Transverse colon (tissue), 4 donors: ENCODE data around the gene CTAGE1. TPM values are rescaled to one million over a fixed set of nuclear protein-coding genes. Genes with fewer than 3 reads are reported as not detected.

Experiments used
- DNase-seq: peaks from one replicate; pipeline ENCODE4 v3.0.0-alpha.2; 2019
- H3K27ac ChIP-seq, 4 donors: fragments of 200-600 bp; sonication (generic); 2 replicates each; pipeline ENCODE4 v1.5.1; 2016 to 2018; ENCODE audit warnings: inconsistent platforms in 4 of 4
- H3K27me3 ChIP-seq: fragments of 200-600 bp; sonication (generic); 2 replicates; pipeline ENCODE4 v1.5.1; 2017; ENCODE audit warnings: inconsistent platforms
- H3K36me3 ChIP-seq, 4 donors: fragments of 200-600 bp; sonication (generic); 2 replicates each; pipeline ENCODE4 v1.5.1; 2017 to 2019; ENCODE audit warnings: inconsistent platforms in 4 of 4
- H3K4me1 ChIP-seq, 4 donors: fragments of 200-600 bp; sonication (generic); 2 replicates each; pipeline ENCODE4 v1.5.1; 2017 to 2020; ENCODE audit warnings: inconsistent platforms in 4 of 4
- H3K4me3 ChIP-seq, 4 donors: fragments of 200-600 bp; sonication (generic); 1 replicate in 1 of 4; 2 replicates in 3 of 4; pipeline versions ENCODE4 v1.5.1 to v1.6.1; 2017 to 2019; ENCODE audit warnings: inconsistent platforms in 4 of 4
- H3K9me3 ChIP-seq, 2 donors: fragments of 200-600 bp; sonication (generic); 2 replicates each; pipeline ENCODE4 v1.5.1; 2017 to 2019; ENCODE audit warnings: inconsistent platforms in 2 of 2
- EP300 ChIP-seq: sonication (generic); formaldehyde crosslinking; IDR thresholded peaks from one replicate; pipeline ENCODE4 v1.6.1; 2017; ENCODE audit warnings: antibody characterized with exemption, low read depth
- POLR2A ChIP-seq: fragments of 450-650 bp; IDR thresholded peaks from one replicate; pipeline ENCODE4 v1.6.1; 2016; ENCODE audit warnings: antibody characterized with exemption, mild to moderate bottlenecking, moderate library complexity
- POLR2AphosphoS5 ChIP-seq, 3 donors: sonication (generic); formaldehyde crosslinking; IDR thresholded peaks; one replicate each; pipeline ENCODE4 v1.6.1; 2016; ENCODE audit warnings: antibody characterized with exemption in 3 of 3
- WGBS, 2 donors: methylation state at CpG; one replicate each; pipeline ENCODE4 v1.1.5; 2018; ENCODE audit warnings: low coverage in 1 of 2; 5-methylcytosine and 5-hydroxymethylcytosine counted together
- in situ Hi-C, 4 donors: fragments of 200-750 bp; cut with MboI; loops; one replicate each; pipeline versions ENCODE4 v1.15.0 to v1.15.1; 2017; ENCODE audit warnings: low sequenced_read_pairs in 3 of 4, low pct_ligation_motif_present in 1 of 4, low pct_unique_long_range_greater_than_20kb in 1 of 4
- intact Hi-C: fragments of 100-400 bp; cut with DNase I; formaldehyde crosslinking; loops from one replicate; pipeline ENCODE4 v1.15.1; 2023; ENCODE audit warnings: low total_unique reads
- total RNA-seq, 4 donors: library from RNA; depleted of rRNA; stranded (reverse); fragments of >200 nt; gene quantifications; one replicate each; pipeline ENCODE4 v1.1.0, GENCODE V29; 2016
- TF ChIP-seq, protein P1 (sequence below), 5 experiments: fragments of 200-600 bp in 3 of 5; fragments of 450-650 bp in 2 of 5; sonication (generic) in 3 of 5; IDR thresholded peaks; 1 replicate in 2 of 5; 2 replicates in 3 of 5; pipeline ENCODE4 v1.5.1; 2016 to 2017; ENCODE audit warnings: antibody characterized with exemption in 5 of 5, inconsistent platforms in 3 of 5, mild to moderate bottlenecking in 2 of 5, moderate library complexity in 1 of 5

CTAGE1 gene
- total RNA-seq, 4 donors from 2014 or later, result not detected

DNA sequence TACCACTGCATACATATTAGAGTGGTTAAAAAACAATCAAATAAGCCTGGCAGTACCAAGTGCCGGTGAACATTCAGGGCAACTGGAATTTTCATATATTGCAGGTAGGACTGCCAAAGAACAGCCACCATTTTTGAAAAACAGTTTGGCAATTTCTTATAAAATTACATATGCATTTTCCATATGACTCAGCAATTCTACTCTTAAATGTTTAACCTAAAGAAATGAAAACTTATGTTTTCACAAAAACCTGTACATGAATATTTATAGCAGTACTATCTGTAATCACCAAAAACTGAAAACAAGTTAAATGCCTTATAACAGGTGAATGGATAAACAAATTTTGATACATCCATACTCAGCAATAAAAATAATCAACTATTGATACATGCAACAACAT, 39.9 kb downstream of the CTAGE1 start:
- Histone ChIP-seq H3K36me3 (no peaks in the 10 kb centered on the region), H3K4me3 (no peak overlapping the region), H3K4me1 (no peaks in the 10 kb centered on the region), H3K9me3 (no peaks in the 10 kb centered on the region), H3K27ac (no peak overlapping the region), H3K27me3 (no peaks in the 10 kb centered on the region)
- intact Hi-C loops, result no loop called here
- no peak for TF ChIP-seq POLR2AphosphoS5 (IDR thresholded peaks at IDR 0.05)
- no peak for TF ChIP-seq POLR2A
- TF ChIP-seq, protein P1, sequence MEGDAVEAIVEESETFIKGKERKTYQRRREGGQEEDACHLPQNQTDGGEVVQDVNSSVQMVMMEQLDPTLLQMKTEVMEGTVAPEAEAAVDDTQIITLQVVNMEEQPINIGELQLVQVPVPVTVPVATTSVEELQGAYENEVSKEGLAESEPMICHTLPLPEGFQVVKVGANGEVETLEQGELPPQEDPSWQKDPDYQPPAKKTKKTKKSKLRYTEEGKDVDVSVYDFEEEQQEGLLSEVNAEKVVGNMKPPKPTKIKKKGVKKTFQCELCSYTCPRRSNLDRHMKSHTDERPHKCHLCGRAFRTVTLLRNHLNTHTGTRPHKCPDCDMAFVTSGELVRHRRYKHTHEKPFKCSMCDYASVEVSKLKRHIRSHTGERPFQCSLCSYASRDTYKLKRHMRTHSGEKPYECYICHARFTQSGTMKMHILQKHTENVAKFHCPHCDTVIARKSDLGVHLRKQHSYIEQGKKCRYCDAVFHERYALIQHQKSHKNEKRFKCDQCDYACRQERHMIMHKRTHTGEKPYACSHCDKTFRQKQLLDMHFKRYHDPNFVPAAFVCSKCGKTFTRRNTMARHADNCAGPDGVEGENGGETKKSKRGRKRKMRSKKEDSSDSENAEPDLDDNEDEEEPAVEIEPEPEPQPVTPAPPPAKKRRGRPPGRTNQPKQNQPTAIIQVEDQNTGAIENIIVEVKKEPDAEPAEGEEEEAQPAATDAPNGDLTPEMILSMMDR (IDR thresholded peaks at IDR 0.05), result no peak
- no peak for TF ChIP-seq EP300
- WGBS, 2 donors, result 92 to 100% methylated on average over 1 of the region's 1 CpG
- in situ Hi-C loops, result no loop called here
- no peak for DNase-seq

DNA sequence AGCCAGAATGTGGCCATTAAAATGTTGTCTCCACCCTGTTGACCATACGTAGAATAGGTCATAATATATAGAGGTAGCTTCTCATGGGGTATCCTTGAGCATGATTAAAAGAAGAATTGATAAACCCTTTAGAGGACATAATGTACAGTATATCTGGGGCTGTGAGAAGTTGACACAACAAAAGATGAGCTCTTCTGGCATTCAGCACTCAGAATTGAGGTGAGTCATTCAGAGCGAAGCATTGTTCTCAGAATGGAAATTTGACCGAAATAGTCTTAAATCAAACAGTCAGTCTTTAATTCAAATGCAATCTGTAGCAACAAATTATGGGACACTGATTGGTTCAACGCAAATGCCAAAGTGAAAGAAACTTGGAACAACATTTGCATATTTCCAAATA, 47.3 kb downstream of the CTAGE1 start:
- in situ Hi-C loops, result loop anchor here in 2 of 4 donors (25.0 kb wide), 2 partner anchors 192 to 458 kb away; no protein-coding TSS in a partner anchor
- no peak for DNase-seq
- no peak for TF ChIP-seq POLR2A
- no peak for TF ChIP-seq POLR2AphosphoS5 (IDR thresholded peaks at IDR 0.05)
- no peak for TF ChIP-seq EP300
- TF ChIP-seq, protein P1 (IDR thresholded peaks at IDR 0.05), result no peak

DNA sequence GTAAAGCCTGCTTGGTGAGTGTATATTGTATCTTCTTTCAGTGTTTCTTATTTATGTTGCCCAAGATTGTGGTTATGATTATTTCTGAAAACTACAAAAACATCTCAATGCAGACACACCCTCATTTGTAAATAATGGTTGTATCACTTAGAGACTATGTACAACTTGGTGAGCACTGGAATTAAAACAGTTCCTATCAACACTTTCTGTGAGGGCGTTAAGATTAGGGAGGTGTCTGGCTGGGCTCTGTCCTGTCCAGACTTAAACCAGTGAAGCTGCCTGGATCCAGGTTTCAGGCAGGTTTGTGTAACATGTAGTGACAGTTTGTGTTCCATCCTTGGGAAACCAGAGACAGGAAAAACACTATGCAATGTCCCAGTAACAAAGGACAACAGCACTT, 49.7 kb downstream of the CTAGE1 start:
- intact Hi-C loops, result no loop called here
- H3K4me3 ChIP-seq, result no peak overlapping the region
- no peak for DNase-seq
- 53 to 60% methylated on average over 1 of the region's 1 CpG for whole genome bisulfite sequencing, 2 donors
- no peak for TF ChIP-seq POLR2AphosphoS5 (IDR thresholded peaks at IDR 0.05)
- TF ChIP-seq, protein P1 (IDR thresholded peaks at IDR 0.05), result no peak
- no peak for TF ChIP-seq POLR2A
- no peak for TF ChIP-seq EP300
- H3K36me3 ChIP-seq, result no peaks in the 10 kb centered on the region
- H3K4me1 ChIP-seq, result no peaks in the 10 kb centered on the region
- H3K27me3 ChIP-seq, result no peaks in the 10 kb centered on the region
- no peak overlapping the region for H3K27ac ChIP-seq
- in situ Hi-C loops, result loop anchor here in 2 of 4 donors (25.0 kb wide), 2 partner anchors 194 to 456 kb away; no protein-coding TSS in a partner anchor
- H3K9me3 ChIP-seq, result no peaks in the 10 kb centered on the region

More for the DNA sequence above, 47.3 kb downstream of the CTAGE1 start:
- no peak overlapping the region for H3K4me3 ChIP-seq
- 87 to 91% methylated on average over 4 of the region's 4 CpGs for WGBS, 2 donors
- intact Hi-C loops, result no loop called here
- H3K27me3 ChIP-seq, result no peaks in the 10 kb centered on the region
- no peaks in the 10 kb centered on the region for H3K9me3 ChIP-seq
- no peak overlapping the region for H3K27ac ChIP-seq
- H3K4me1 ChIP-seq, result no peaks in the 10 kb centered on the region
- no peaks in the 10 kb centered on the region for H3K36me3 ChIP-seq

DNA sequence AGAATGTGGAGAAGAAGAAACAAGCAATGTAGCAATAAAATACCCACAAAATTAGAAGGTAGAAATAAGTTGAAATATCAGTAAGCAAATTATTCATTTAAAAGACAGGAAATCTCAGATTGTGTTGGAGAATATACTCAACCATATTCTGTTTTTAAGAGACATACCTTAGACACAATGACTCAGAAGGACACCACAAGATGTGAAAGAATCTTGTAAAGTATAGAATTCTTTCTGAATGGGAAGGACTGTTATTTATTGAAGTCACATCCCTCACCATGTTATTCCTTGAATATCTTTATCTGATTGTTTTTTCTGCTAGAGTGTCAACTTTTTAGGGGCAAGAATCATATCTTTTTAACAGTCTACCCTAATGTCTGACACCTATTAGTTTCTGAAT, 50.4 kb downstream of the CTAGE1 start:
- TF ChIP-seq EP300 (no peak), POLR2A (no peak)
- Histone ChIP-seq H3K9me3 (no peaks in the 10 kb centered on the region), H3K27ac (no peak overlapping the region), H3K27me3 (no peaks in the 10 kb centered on the region), H3K36me3 (no peaks in the 10 kb centered on the region), H3K4me3 (no peak overlapping the region), H3K4me1 (no peaks in the 10 kb centered on the region)
- in situ Hi-C loops (loop anchor here in 2 of 4 donors (25.0 kb wide), 2 partner anchors 195 to 455 kb away; no protein-coding TSS in a partner anchor), intact Hi-C loops (no loop called here)
- DNase-seq, result no peak
